Esophagus muscularis mucosa (tissue), 4 donors: ENCODE results near the gene ITPR1.

Experiments used
- CTCF ChIP-seq, 3 experiments: fragments of 200-600 bp in 2 of 3; fragments of 450-650 bp in 1 of 3; sonication (generic) in 2 of 3; IDR thresholded peaks; one replicate each; pipeline ENCODE4 v1.5.1; 2017 to 2019; ENCODE audit warnings: antibody characterized with exemption in 3 of 3, mild to moderate bottlenecking in 2 of 3, moderate library complexity in 1 of 3
- EP300 ChIP-seq: sonication (generic); formaldehyde crosslinking; IDR thresholded peaks from one replicate; pipeline ENCODE4 v1.6.1; 2017; ENCODE audit warnings: antibody characterized with exemption
- POLR2A ChIP-seq: fragments of 450-650 bp; IDR thresholded peaks from one replicate; pipeline ENCODE4 v1.6.1; 2017; ENCODE audit warnings: antibody characterized with exemption, moderate library complexity, mild to moderate bottlenecking, low read depth
- POLR2AphosphoS5 ChIP-seq, 2 donors: sonication (generic); formaldehyde crosslinking; IDR thresholded peaks; one replicate each; pipeline ENCODE4 v1.6.1; 2017; ENCODE audit warnings: antibody characterized with exemption in 2 of 2

GRCh38 chr3:4512895-4513616, 19.9 kb downstream of the ITPR1 start:
- no peak for TF ChIP-seq EP300
- TF ChIP-seq POLR2AphosphoS5 (IDR thresholded peaks at IDR 0.05): no peak
- no peak for TF ChIP-seq CTCF (IDR thresholded peaks at IDR 0.05)
- TF ChIP-seq POLR2A: no peak
